GM21381 (cell line): Measurements from ENCODE around the gene APOD.

ENCODE experiments used
- ATAC-seq: cut with Tn5 transposase; IDR thresholded peaks from one replicate; pipeline ENCODE4 v1.9.1; 2021; ENCODE audit warnings: mild to moderate bottlenecking, moderate library complexity; ENCODE audit not compliant: unreplicated experiment

The APOD gene

DNA sequence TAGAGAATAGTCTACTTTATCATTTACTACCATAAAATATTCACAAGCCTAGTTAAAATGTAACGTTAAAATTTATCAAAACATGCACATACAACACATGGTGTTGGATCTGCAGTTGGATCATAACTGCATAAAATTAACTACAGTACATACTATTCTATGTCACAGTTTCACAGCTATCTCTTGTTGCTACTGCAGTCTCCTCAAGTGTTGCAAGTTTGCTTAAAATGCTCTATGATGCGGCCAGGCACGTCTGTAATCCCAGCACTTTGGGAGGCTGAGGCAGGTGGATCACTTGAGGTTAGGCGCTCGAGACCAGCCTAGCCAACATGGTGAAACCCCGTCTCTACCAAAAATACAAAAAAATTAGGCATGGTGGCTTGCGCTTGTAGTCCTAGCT is 50.9 kb downstream of the APOD start:
- ATAC-seq = no peak

DNA sequence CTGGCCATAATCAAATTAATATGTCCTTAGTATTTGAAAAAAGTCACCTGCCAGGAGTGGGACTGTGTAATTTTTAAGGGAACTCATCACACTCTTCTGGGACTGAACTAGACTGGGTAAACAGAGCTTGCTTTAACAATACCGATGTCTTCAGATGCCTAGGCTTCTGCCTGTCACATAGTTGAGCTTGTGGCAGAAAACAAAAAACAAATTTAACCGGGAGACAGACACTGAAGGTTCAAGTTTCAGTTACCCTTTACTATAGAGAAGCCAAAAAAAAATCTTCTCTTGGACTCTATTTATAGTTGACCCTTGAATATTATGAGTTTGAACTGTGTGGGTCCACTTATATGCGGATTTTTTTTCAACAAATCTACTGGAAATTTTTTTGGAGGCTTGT is 51.4 kb downstream of the APOD start:
- no peak for ATAC-seq

DNA sequence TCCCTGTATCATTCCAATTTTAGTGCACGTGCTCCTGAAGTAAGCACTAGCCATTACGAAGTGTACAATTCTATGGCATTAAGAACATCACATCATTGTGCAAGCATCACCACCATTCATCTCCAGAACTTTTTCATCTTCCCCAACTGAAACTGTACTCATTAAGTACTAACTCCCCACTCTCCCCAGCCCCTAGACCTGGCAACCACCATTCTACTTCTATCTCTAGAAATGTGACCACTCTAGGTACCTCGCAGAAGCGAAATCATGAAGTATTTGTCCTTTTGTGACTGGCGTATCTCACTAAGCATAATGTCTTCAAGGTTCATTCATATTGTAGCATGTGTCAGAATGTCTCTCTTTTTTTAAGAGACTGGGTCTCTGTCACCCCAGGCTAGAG is 52.1 kb downstream of the APOD start:
- no peak for ATAC-seq

DNA sequence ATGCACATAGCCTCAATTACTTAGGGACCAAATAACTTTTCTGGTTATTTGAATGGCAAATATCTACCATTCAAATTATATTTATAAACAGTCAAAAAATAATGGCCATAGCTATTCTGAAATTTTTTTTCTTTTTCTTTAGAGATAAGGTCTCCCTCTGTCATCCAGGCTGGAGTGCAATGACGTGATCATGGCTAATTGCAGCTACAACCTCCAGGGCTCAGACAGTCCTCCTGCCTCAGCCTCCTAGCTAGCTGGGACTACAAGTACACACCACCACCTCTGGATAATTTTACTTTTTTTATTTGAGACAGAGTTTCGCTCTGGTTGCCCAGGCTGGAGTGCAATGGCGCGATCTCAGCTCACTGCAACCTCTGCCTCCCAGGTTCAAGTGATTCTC is 57.2 kb downstream of the APOD start:
- ATAC-seq = no peak

DNA sequence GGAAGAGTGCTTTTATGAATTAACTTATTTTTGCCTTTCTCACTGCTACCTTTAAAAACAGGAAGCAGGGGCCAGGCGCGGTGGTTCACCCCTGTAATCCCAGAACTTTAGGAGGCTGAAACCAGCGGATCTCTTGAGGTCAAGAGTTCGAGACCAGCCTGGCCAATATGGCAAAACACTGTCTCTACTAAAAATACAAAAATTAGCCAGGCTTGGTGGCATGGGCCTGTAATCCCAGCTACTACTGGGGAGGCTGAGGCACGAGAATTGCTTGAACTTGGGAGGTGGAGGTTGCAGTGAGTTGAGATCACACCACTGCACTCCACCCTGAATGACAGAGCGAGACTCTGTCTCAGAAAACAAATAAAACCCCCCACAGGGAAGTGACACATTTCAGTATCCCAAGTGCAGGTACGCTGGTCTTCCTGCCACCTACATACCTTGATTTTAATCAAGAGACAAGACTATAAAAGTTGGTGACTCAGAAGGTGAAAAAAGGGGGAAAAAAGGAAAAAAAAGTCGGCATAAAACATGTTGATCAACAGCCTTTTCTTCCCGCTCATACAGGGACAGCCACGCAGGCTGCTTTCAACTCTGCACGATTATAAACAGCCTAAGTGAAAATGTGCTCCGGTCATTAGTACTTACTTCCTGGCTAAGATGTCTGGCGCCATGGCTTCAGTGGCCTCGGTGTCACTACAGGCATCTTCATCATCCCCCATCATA is 59.4 kb downstream of the APOD start:
- ATAC-seq = no peak

DNA sequence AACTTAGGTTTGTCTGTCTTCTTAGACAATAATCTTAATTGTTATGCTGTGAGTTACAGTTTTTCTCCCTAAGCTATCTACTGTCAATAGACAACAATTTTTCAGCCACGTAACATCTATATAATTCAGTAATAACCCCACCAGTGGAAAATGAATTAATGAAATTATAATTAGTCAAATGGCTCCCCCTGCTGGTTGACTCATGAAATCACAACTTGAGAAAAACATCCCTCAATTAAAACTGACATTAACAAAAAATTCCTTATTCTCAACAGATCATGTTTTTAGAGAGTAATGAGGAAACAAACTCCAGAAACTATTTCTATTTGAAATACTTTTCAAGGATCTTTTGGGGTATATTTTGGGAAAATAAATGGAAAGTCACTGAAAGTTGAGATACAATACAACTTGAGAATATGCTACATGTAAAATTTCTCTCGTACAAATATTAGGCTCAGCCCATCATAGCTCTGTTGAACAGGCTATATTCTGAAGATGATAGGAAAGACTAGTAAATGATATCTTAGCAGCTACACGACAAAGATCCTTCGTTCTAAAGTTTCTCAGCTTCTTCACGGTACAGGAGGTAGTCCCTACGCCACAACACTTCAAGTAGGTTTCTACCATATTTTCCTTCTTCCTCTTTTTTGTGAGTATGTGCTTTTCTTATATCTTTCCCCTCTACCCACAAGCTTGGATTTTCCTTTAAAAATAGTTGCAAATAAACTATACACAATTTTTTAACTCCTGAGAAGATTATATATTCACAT is 61.3 kb downstream of the APOD start:
- ATAC-seq = no peak
